ENCODE results near the gene SLC23A1. TPM values are rescaled to one million over a fixed set of nuclear protein-coding genes. Genes with fewer than 3 reads are reported as not detected.
"Not testable (repeated sequence)": the region's sequence is repeated elsewhere in the genome, so short reads cannot be mapped to it uniquely, and the experiment has no call there.

The SLC23A1 gene
- total RNA-seq, 1 donor from 2014 or later = not detected

GRCh38 chr5:139387611-139388197, 4.6 kb upstream of the SLC23A1 start:
- H3K27me3 Mint-ChIP-seq (ENCODE audit: low read depth) = peaks cover 17% of the 10 kb centered on the region
- H3K36me3 Mint-ChIP-seq (ENCODE audit: low read depth) = no peaks in the 10 kb centered on the region
- DNase-seq (ENCODE audit: low read depth, low spot score) = no peak
- H3K9me3 Mint-ChIP-seq = no peaks in the 10 kb centered on the region
- H3K4me1 Mint-ChIP-seq = peaks cover 5% of the 10 kb centered on the region
- no peak overlapping the region for H3K4me3 Mint-ChIP-seq
- no peak overlapping the region for H3K27ac Mint-ChIP-seq (ENCODE audit: unreplicated experiment)
- no peak for TF ChIP-seq CTCF (conservative IDR thresholded peaks at IDR 0.05)

- H3K27me3 Mint-ChIP-seq (ENCODE audit: low read depth) = peaks cover 14% of the 10 kb centered on the region
- DNase-seq (ENCODE audit: low read depth, low spot score); H3K4me1 Mint-ChIP-seq; H3K27ac Mint-ChIP-seq (ENCODE audit: unreplicated experiment); H3K4me3 Mint-ChIP-seq; H3K9me3 Mint-ChIP-seq; H3K36me3 Mint-ChIP-seq (ENCODE audit: low read depth): not testable (repeated sequence)
Measured at GRCh38 chr5:139386956-139387355, 3.9 kb upstream of the SLC23A1 start.

GRCh38 chr5:139386050-139386438, 2.9 kb upstream of the SLC23A1 start:
- no peak for DNase-seq (ENCODE audit: low read depth, low spot score)
- Mint-ChIP-seq H3K4me3 (no peak overlapping the region), H3K9me3 (no peaks in the 10 kb centered on the region), H3K36me3 (ENCODE audit: low read depth) (no peaks in the 10 kb centered on the region), H3K27ac (ENCODE audit: unreplicated experiment) (no peak overlapping the region), H3K4me1 (no peaks in the 10 kb centered on the region), H3K27me3 (ENCODE audit: low read depth) (peaks cover 5% of the 10 kb centered on the region)
- TF ChIP-seq CTCF (conservative IDR thresholded peaks at IDR 0.05) = no peak

- no peak for DNase-seq (ENCODE audit: low read depth, low spot score)
- Mint-ChIP-seq H3K4me3 (no peak overlapping the region), H3K9me3 (no peaks in the 10 kb centered on the region), H3K27me3 (ENCODE audit: low read depth) (no peaks in the 10 kb centered on the region), H3K4me1 (no peaks in the 10 kb centered on the region), H3K27ac (ENCODE audit: unreplicated experiment) (no peak overlapping the region), H3K36me3 (ENCODE audit: low read depth) (no peaks in the 10 kb centered on the region)
- no peak for TF ChIP-seq CTCF (conservative IDR thresholded peaks at IDR 0.05)
Measured at GRCh38 chr5:139385061-139386049, 2.3 kb upstream of the SLC23A1 start.

GRCh38 chr5:139384591-139385051, 1.5 kb upstream of the SLC23A1 start:
- no peak for DNase-seq (ENCODE audit: low read depth, low spot score)
- Mint-ChIP-seq H3K36me3 (ENCODE audit: low read depth) (no peaks in the 10 kb centered on the region), H3K4me1 (no peaks in the 10 kb centered on the region), H3K4me3 (no peak overlapping the region), H3K9me3 (no peaks in the 10 kb centered on the region), H3K27ac (ENCODE audit: unreplicated experiment) (no peak overlapping the region), H3K27me3 (ENCODE audit: low read depth) (no peaks in the 10 kb centered on the region)
- TF ChIP-seq CTCF (conservative IDR thresholded peaks at IDR 0.05) = no peak

Measured in neural crest cell (in vitro differentiated cells).